Measurements from ENCODE around the gene ZNF573. TPM values are rescaled to one million over a fixed set of nuclear protein-coding genes. Genes with fewer than 3 reads are reported as not detected.

Gene ZNF573
- total RNA-seq, 2 donors from 2014 or later, result 8.0 to 18.8 TPM

DNA sequence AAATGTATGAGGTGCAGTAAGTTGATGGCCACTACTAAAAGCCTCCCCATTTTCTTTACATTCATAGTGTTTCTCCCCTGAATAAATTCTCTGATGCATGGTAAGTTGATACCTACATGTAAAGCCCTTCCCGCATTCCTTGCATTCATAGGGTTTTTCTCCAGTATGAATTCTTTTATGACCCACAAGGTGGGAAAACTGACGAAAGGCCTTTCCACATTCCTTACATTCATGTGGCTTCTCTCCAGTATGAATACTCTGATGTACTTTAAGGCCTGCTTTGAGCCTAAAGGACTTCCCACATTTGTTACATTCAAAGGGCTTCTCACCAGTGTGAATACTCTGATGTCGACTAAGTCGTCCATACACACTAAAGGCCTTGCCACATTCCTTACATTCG, 80.3 kb downstream of the ZNF573 start:
- intact Hi-C loops (cut with DNase I), result no loop called here
- no peak for DNase-seq
- Histone ChIP-seq H3K9me3 (peaks cover 0 to 5% (median 0%) of the 10 kb centered on the region in 3 donors), H3K4me1 (no peaks in the 10 kb centered on the region), H3K27me3 (no peaks in the 10 kb centered on the region), H3K27ac (no peak overlapping the region), H3K4me3 (no peak overlapping the region), H3K36me3 (replicated peaks in 1 of 2; ENCODE audit: insufficient read depth in 1 of 2, low read depth in 2 of 2) (peaks cover 2 to 4% of the 10 kb centered on the region in 2 donors)
- 88 to 96% methylated on average over 5 of the region's 5 CpGs for WGBS, 2 donors
- TF ChIP-seq POLR2A (IDR thresholded peaks at IDR 0.05) (no peak), CTCF (IDR thresholded peaks at IDR 0.05) (no peak)
- no peak for ATAC-seq

- TF ChIP-seq CTCF (IDR thresholded peaks at IDR 0.05) (no peak), POLR2A (IDR thresholded peaks at IDR 0.05) (no peak)
- Histone ChIP-seq H3K4me3 (no peak overlapping the region), H3K27me3 (no peaks in the 10 kb centered on the region), H3K9me3 (peaks cover 0 to 5% (median 0%) of the 10 kb centered on the region in 3 donors), H3K36me3 (replicated peaks in 1 of 2; ENCODE audit: insufficient read depth in 1 of 2, low read depth in 2 of 2) (peaks cover 2 to 4% of the 10 kb centered on the region in 2 donors), H3K4me1 (no peaks in the 10 kb centered on the region), H3K27ac (no peak overlapping the region)
- DNase-seq, result no peak
- WGBS, 2 donors, result 90 to 97% methylated on average over 6 of the region's 6 CpGs
- no peak for ATAC-seq
- intact Hi-C loops (cut with DNase I), result no loop called here
These were observed 81.2 kb downstream of the ZNF573 start for GRCh38 chr19:37698216-37698615.

DNA sequence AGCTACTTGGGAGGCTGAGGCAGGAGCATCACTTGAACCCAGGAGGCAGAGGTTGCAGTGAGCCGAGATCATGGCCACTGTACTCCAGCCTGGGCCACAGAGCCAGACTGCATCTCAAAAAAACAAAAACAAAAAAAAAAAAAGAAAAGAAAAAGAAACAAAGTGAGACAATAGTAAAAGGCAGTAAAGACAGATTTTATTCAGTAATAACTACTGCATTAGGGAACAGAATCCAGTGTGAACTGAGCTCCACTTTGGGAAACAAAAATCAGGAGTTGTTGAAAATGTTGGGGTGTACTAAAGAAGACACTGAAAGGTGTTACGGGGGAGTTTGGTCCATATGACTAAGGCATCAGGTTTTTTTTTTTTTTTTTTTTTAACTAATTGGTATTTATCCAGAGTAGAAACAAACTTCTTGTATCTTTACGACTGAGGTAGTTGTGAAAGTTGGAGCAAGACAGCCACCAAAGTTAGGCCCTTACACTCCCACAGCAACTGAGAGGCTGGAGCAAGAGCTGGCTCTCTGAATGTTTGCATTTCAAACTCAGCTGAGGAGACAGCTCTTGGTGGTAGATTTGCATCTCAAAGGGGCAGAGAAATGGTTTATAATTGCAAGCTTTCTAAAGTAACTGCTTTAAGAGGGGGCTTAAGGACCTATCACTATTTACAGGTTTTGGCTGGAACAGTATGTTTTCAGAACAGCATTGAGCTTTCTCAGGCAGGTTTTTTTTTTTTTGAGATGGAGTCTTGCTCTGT, 84.1 kb downstream of the ZNF573 start:
- no peak for ATAC-seq
- H3K36me3 ChIP-seq (replicated peaks in 1 of 2; ENCODE audit: insufficient read depth in 1 of 2, low read depth in 2 of 2), result peaks cover 2 to 4% of the 10 kb centered on the region in 2 donors

GRCh38 chr19:37692956-37693620, 86.3 kb downstream of the ZNF573 start:
- Histone ChIP-seq H3K4me3 (no peak overlapping the region), H3K9me3 (peaks cover 0 to 5% (median 0%) of the 10 kb centered on the region in 3 donors), H3K27me3 (no peaks in the 10 kb centered on the region), H3K4me1 (no peaks in the 10 kb centered on the region), H3K27ac (no peak overlapping the region), H3K36me3 (replicated peaks in 1 of 2; ENCODE audit: insufficient read depth in 1 of 2, low read depth in 2 of 2) (peaks cover 0 to 4% of the 10 kb centered on the region in 2 donors)
- TF ChIP-seq POLR2A (IDR thresholded peaks at IDR 0.05), result no peak
- no peak for TF ChIP-seq CTCF (IDR thresholded peaks at IDR 0.05)
- intact Hi-C loops (cut with DNase I), result no loop called here
- WGBS, 2 donors, result 59 to 69% methylated on average over 11 of the region's 11 CpGs
- ATAC-seq (no peak), DNase-seq (no peak)

More for the DNA sequence above, 84.1 kb downstream of the ZNF573 start:
- H3K4me1 ChIP-seq, result no peaks in the 10 kb centered on the region
- H3K4me3 ChIP-seq, result no peak overlapping the region
- no peak overlapping the region for H3K27ac ChIP-seq
- DNase-seq, result no peak
- WGBS, 2 donors, result 73 to 77% methylated on average over 3 of the region's 3 CpGs
- intact Hi-C loops (cut with DNase I), result no loop called here
- TF ChIP-seq CTCF (IDR thresholded peaks at IDR 0.05) (no peak), POLR2A (IDR thresholded peaks at IDR 0.05) (no peak)
- peaks cover 0 to 5% (median 0%) of the 10 kb centered on the region in 3 donors for H3K9me3 ChIP-seq
- no peaks in the 10 kb centered on the region for H3K27me3 ChIP-seq
